OCI-LY3 (cell line): Measurements from ENCODE around the gene USP31.

Source experiments
- H2AFZ ChIP-seq: fragments of 200-600, 300-600 bp; shearing (Covaris generic); 2 replicates; pipeline ENCODE4 v1.6.0; 2014; ENCODE audit warnings: antibody characterized with exemption, low read depth, low read length
- H3K27ac ChIP-seq: fragments of 200-600, 300-600 bp; sonication (generic); 2 replicates; pipeline ENCODE4 v1.5.1; 2014; ENCODE audit warnings: mild to moderate bottlenecking, low read length, moderate library complexity, mixed read lengths
- H3K27me3 ChIP-seq: fragments of 200-600, 300-600 bp; sonication (generic); 2 replicates; pipeline ENCODE4 v1.6.1; 2014; ENCODE audit warnings: low read depth, low read length, mixed read lengths
- H3K36me3 ChIP-seq: fragments of 200-600, 300-600 bp; sonication (generic); replicated peaks from 2 replicates; pipeline ENCODE3; 2014; ENCODE audit warnings: low read depth, low read length, mixed read lengths
- H3K4me1 ChIP-seq: fragments of 300-600, 200-600 bp; sonication (generic); 2 replicates; pipeline ENCODE4 v1.6.1; 2014; ENCODE audit warnings: low read length, mixed read lengths
- H3K4me2 ChIP-seq: fragments of 200-600, 300-600 bp; sonication (generic); 2 replicates; pipeline ENCODE4 v1.6.1; 2014; ENCODE audit warnings: low read length, mixed read lengths
- H3K4me3 ChIP-seq: fragments of 300-600, 200-600 bp; sonication (generic); 2 replicates; pipeline ENCODE4 v1.5.1; 2014; ENCODE audit warnings: antibody characterized with exemption, mild to moderate bottlenecking, low read length, moderate library complexity
- H3K79me2 ChIP-seq: fragments of 300-600, 200-600 bp; shearing (Covaris generic); 2 replicates; pipeline ENCODE4 v1.6.1; 2014; ENCODE audit warnings: mild to moderate bottlenecking, low read length, mixed read lengths
- H3K9ac ChIP-seq: fragments of 300-600, 200-600 bp; shearing (Covaris generic); 2 replicates; pipeline ENCODE4 v1.6.0; 2014; ENCODE audit warnings: mild to moderate bottlenecking, low read length, moderate library complexity
- H3K9me3 ChIP-seq: fragments of 200-600, 300-600 bp; shearing (Covaris generic); 2 replicates; pipeline ENCODE4 v1.6.1; 2014; ENCODE audit warnings: low read length, mixed read lengths; ENCODE audit not compliant: insufficient read depth
- H4K20me1 ChIP-seq: fragments of 200-600, 300-600 bp; sonication (generic); 2 replicates; pipeline ENCODE4 v1.6.1; 2016; ENCODE audit warnings: low read length, mixed read lengths; ENCODE audit not compliant: insufficient read depth
- CTCF ChIP-seq: fragments of 200-600, 300-600 bp; sonication (generic); IDR thresholded peaks from 2 replicates; pipeline ENCODE4 v1.5.1; 2014; ENCODE audit warnings: antibody characterized with exemption, low read length, low read depth
- EZH2phosphoT487 ChIP-seq: fragments of 200-600 bp; shearing (Covaris generic); IDR thresholded peaks from 2 replicates; pipeline ENCODE4 v1.6.1; 2018; ENCODE audit warnings: antibody characterized with exemption, mixed run types, low read depth

USP31 gene

GRCh38 chr16:23149267-23149992, at the start of gene USP31:
Gene USP31 (minus strand): TSS chr16:23149452. CDS start chr16:23149270, 182 bp downstream.
- Histone ChIP-seq H4K20me1 (no peaks in the 10 kb centered on the region), H3K4me2 (peak within 1 kb of the TSS; percentile 97), H3K4me1 (peaks cover 12% of the 10 kb centered on the region), H3K9me3 (no peaks in the 10 kb centered on the region), H3K9ac (peak within 1 kb of the TSS; percentile 63), H3K79me2 (peaks cover 35% of the 10 kb centered on the region), H3K27ac (no peak within 1 kb of the TSS), H3K27me3 (no peaks in the 10 kb centered on the region), H3K36me3 (no peaks in the 10 kb centered on the region), H2AFZ (peak within 1 kb of the TSS; percentile 100), H3K4me3 (peak within 1 kb of the TSS; percentile 99)
- TF ChIP-seq CTCF, result no peak
- TF ChIP-seq EZH2phosphoT487, result no peak

GRCh38 chr16:23196539-23196938, 47.3 kb upstream of the USP31 start:
- Histone ChIP-seq H3K79me2 (no peaks in the 10 kb centered on the region), H3K4me2 (no peak overlapping the region), H3K9ac (no peak overlapping the region), H4K20me1 (no peaks in the 10 kb centered on the region), H3K4me3 (no peak overlapping the region), H2AFZ (no peak overlapping the region), H3K27ac (no peak overlapping the region), H3K4me1 (no peaks in the 10 kb centered on the region), H3K9me3 (no peaks in the 10 kb centered on the region), H3K36me3 (no peaks in the 10 kb centered on the region), H3K27me3 (peaks cover 9% of the 10 kb centered on the region)
- TF ChIP-seq CTCF (no peak), EZH2phosphoT487 (no peak)

- Histone ChIP-seq H4K20me1 (no peaks in the 10 kb centered on the region), H3K4me1 (no peaks in the 10 kb centered on the region), H3K79me2 (no peaks in the 10 kb centered on the region), H2AFZ (no peak overlapping the region), H3K27me3 (peaks cover under 1% of the 10 kb centered on the region; the same call in 1 of the 2 replicates), H3K9ac (no peak overlapping the region), H3K4me3 (no peak overlapping the region), H3K4me2 (no peak overlapping the region), H3K36me3 (no peaks in the 10 kb centered on the region), H3K27ac (no peak overlapping the region), H3K9me3 (no peaks in the 10 kb centered on the region)
- TF ChIP-seq CTCF, result no peak
- no peak for TF ChIP-seq EZH2phosphoT487
These were observed 46.2 kb upstream of the USP31 start for GRCh38 chr16:23195366-23195978.

GRCh38 chr16:23194497-23195221, 45.4 kb upstream of the USP31 start:
- no peaks in the 10 kb centered on the region for H3K36me3 ChIP-seq
- no peaks in the 10 kb centered on the region for H3K9me3 ChIP-seq
- no peak overlapping the region for H3K4me2 ChIP-seq
- H3K79me2 ChIP-seq, result no peaks in the 10 kb centered on the region
- no peaks in the 10 kb centered on the region for H3K27me3 ChIP-seq
- H4K20me1 ChIP-seq, result no peaks in the 10 kb centered on the region
- H3K4me3 ChIP-seq, result no peak overlapping the region
- H3K27ac ChIP-seq, result no peak overlapping the region
- no peaks in the 10 kb centered on the region for H3K4me1 ChIP-seq
- TF ChIP-seq CTCF, result no peak
- TF ChIP-seq EZH2phosphoT487, result no peak
- no peak overlapping the region for H3K9ac ChIP-seq
- H2AFZ ChIP-seq, result no peak overlapping the region
